HL-60 (cell line): ENCODE data around the gene CDCA5.
A peak's percentile ranks its signal among the peaks of the same experiment; 100 is the strongest.

ENCODE experiments used
- DNase-seq, 2 experiments: peaks; one replicate each; pipeline ENCODE4 v3.0.0-alpha.2; 2010 to 2020; ENCODE audit warnings: low read depth in 1 of 2, low spot score in 1 of 2
- H3K27ac ChIP-seq: fragments of 250-450 bp; sonication (Bioruptor Pico); replicated peaks from 2 replicates; pipeline ENCODE4 v1.5.1; 2020; ENCODE audit warnings: mild to moderate bottlenecking, moderate library complexity
- H3K27me3 ChIP-seq: fragments of 250-450 bp; sonication (Bioruptor Pico); 2 replicates; pipeline ENCODE4 v1.5.1; 2021; ENCODE audit warnings: mild to moderate bottlenecking, moderate library complexity; ENCODE audit not compliant: insufficient read depth, poor library complexity, severe bottlenecking
- H3K4me3 ChIP-seq: replicated peaks from 2 replicates; pipeline ENCODE4 v1.5.1; 2011; ENCODE audit warnings: mild to moderate bottlenecking, control low read depth, low read length; ENCODE audit not compliant: insufficient read depth
- GABPA ChIP-seq: IDR thresholded peaks from 2 replicates; pipeline ENCODE4 v1.6.1; 2012; ENCODE audit warnings: low read depth
- POLR2AphosphoS5 ChIP-seq: IDR thresholded peaks from 2 replicates; pipeline ENCODE4 v1.6.1; 2012; ENCODE audit warnings: low read depth
- SPI1 ChIP-seq: IDR thresholded peaks from 2 replicates; pipeline ENCODE4 v1.6.1; 2012; ENCODE audit warnings: low read depth, mild to moderate bottlenecking, borderline replicate concordance
- long read RNA-seq: library from polyadenylated mRNA; unstranded; transcript quantifications from one replicate; pipeline ENCODE4 v2.0.0, GENCODE V29; 2020
- TF ChIP-seq, protein P1 (sequence below): IDR thresholded peaks from one replicate; pipeline ENCODE4 v1.5.1; 2011; ENCODE audit warnings: low read length, control low read depth, inconsistent platforms; ENCODE audit not compliant: insufficient read depth
- TF ChIP-seq, protein P2 (sequence below): IDR thresholded peaks from 2 replicates; pipeline ENCODE4 v1.6.1; 2012; ENCODE audit warnings: low read depth; ENCODE audit not compliant: insufficient replicate concordance

The CDCA5 gene, protein sequence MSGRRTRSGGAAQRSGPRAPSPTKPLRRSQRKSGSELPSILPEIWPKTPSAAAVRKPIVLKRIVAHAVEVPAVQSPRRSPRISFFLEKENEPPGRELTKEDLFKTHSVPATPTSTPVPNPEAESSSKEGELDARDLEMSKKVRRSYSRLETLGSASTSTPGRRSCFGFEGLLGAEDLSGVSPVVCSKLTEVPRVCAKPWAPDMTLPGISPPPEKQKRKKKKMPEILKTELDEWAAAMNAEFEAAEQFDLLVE
- long read RNA-seq, transcript CDCA5-201 (6 exons, 2,587 nt), result major isoform, 1,046 of 1,094 reads
- long read RNA-seq, transcript CDCA5-202 (5 exons, 1,012 nt), result minor isoform, 15 of 1,094 reads
- long read RNA-seq, transcript CDCA5-204 (5 exons, 1,004 nt), result minor isoform, 6 of 1,094 reads
- long read RNA-seq, partial matches to known transcripts, result 8 of 1,094 reads
- long read RNA-seq, other reads (novel, unspliced or antisense), result 18 of 1,094 reads

DNA sequence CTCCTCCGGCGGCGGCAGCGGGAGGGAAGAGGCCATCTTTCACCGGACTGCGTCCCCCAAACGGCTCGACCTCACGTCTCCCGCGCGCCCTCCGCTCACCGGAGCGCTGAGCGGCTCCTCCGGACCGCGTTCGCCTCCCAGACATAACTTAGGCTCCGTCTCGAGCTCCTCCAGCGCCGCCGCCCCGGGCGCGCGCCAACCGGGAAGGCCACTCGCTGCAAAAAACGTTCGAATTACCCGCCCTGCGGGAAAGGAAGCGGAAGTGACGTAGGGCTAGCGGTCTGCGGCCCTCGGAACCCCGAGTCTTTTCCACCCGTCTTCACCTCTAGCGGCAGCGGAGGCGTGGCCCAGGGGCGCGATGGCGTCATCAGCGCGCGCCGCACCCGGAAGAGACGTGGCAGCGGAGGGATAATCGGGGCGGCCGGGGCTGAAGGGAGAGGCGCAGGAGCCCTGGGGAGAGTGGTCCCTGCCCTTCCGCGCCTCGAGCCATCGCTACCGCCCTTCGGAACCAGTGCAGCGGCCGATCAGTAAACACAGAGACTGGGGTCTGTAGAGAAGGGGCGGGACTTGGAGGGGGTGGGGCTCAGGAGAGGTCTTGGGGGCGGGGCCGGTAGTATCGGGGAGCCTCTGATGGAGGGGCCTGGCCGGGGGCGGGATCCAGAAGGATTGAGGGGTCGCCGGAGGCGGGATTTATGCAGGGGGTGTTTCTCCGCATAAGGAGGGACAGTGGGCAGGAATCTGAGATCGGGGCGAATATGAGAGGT lies at the start of gene CDCA5, which contains the start of gene ZFPL1:
Gene CDCA5, minus strand, starts transcription at position 207 of the 764 bp plus-strand sequence. Its CDS starts 62 bp downstream, at position 145.
Gene ZFPL1, plus strand, starts transcription at position 389 of the 764 bp plus-strand sequence. CDS start 477 bp downstream, outside the sequence.
- peak within 1 kb of the TSS; percentile 97 for H3K27ac ChIP-seq
- no peaks in the 10 kb centered on the region for H3K27me3 ChIP-seq
- TF ChIP-seq GABPA (peak; percentile 93), SPI1 (peak; percentile 66; the same call in 1 of the 2 replicates), POLR2AphosphoS5 (peak; percentile 89)
- TF ChIP-seq, protein P1, sequence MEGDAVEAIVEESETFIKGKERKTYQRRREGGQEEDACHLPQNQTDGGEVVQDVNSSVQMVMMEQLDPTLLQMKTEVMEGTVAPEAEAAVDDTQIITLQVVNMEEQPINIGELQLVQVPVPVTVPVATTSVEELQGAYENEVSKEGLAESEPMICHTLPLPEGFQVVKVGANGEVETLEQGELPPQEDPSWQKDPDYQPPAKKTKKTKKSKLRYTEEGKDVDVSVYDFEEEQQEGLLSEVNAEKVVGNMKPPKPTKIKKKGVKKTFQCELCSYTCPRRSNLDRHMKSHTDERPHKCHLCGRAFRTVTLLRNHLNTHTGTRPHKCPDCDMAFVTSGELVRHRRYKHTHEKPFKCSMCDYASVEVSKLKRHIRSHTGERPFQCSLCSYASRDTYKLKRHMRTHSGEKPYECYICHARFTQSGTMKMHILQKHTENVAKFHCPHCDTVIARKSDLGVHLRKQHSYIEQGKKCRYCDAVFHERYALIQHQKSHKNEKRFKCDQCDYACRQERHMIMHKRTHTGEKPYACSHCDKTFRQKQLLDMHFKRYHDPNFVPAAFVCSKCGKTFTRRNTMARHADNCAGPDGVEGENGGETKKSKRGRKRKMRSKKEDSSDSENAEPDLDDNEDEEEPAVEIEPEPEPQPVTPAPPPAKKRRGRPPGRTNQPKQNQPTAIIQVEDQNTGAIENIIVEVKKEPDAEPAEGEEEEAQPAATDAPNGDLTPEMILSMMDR, result no peak
- TF ChIP-seq, protein P2, sequence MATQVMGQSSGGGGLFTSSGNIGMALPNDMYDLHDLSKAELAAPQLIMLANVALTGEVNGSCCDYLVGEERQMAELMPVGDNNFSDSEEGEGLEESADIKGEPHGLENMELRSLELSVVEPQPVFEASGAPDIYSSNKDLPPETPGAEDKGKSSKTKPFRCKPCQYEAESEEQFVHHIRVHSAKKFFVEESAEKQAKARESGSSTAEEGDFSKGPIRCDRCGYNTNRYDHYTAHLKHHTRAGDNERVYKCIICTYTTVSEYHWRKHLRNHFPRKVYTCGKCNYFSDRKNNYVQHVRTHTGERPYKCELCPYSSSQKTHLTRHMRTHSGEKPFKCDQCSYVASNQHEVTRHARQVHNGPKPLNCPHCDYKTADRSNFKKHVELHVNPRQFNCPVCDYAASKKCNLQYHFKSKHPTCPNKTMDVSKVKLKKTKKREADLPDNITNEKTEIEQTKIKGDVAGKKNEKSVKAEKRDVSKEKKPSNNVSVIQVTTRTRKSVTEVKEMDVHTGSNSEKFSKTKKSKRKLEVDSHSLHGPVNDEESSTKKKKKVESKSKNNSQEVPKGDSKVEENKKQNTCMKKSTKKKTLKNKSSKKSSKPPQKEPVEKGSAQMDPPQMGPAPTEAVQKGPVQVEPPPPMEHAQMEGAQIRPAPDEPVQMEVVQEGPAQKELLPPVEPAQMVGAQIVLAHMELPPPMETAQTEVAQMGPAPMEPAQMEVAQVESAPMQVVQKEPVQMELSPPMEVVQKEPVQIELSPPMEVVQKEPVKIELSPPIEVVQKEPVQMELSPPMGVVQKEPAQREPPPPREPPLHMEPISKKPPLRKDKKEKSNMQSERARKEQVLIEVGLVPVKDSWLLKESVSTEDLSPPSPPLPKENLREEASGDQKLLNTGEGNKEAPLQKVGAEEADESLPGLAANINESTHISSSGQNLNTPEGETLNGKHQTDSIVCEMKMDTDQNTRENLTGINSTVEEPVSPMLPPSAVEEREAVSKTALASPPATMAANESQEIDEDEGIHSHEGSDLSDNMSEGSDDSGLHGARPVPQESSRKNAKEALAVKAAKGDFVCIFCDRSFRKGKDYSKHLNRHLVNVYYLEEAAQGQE, result no peak
- DNase-seq, result peak; percentile 95
- peak within 1 kb of the TSS; percentile 90 for H3K4me3 ChIP-seq

DNA sequence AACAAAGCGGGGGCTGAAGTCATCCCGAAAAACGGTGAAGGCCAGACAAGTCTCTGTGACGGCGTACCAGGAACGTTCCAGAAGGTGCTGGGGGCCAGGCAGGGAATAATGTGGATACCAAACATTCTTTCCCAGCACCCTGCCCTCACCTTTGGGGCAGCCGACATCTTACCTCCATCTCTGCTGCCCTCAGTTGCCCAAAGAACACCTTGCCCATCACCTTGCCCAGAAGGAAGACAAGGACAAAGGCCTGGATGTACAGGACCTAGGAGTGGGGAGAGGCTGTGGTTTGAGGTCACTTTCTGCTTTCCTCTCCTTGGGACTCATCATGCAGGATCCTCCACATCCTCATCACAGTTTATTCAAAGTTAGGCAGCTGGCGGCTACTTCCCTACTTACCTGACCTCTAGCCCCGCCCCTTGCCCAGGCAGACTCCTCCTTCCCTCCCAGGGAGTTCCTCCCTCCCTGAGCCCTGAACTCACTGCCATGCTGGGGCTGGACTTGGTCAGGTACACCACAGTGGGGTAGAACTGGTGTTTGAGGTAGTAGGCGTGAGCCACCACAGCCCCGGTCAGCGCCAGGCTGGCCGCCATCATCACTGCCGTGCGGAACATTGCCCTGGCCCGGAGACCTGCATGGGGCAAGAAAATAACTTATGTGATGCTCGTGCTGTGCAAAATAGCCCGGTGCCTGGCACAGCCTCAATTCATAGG lies 49.3 kb upstream of the CDCA5 start:
- H3K27ac ChIP-seq, result peak overlapping the region; percentile 99
- peak overlapping the region; percentile 97 for H3K4me3 ChIP-seq
- no peaks in the 10 kb centered on the region for H3K27me3 ChIP-seq
- peak; percentile 83 to 91 for DNase-seq
- no peak; the same call in 1 of the 2 replicates for TF ChIP-seq POLR2AphosphoS5
- TF ChIP-seq, protein P2, result no peak
- TF ChIP-seq GABPA, result no peak
- peak; percentile 76 for TF ChIP-seq SPI1
- TF ChIP-seq, protein P1, result no peak

DNA sequence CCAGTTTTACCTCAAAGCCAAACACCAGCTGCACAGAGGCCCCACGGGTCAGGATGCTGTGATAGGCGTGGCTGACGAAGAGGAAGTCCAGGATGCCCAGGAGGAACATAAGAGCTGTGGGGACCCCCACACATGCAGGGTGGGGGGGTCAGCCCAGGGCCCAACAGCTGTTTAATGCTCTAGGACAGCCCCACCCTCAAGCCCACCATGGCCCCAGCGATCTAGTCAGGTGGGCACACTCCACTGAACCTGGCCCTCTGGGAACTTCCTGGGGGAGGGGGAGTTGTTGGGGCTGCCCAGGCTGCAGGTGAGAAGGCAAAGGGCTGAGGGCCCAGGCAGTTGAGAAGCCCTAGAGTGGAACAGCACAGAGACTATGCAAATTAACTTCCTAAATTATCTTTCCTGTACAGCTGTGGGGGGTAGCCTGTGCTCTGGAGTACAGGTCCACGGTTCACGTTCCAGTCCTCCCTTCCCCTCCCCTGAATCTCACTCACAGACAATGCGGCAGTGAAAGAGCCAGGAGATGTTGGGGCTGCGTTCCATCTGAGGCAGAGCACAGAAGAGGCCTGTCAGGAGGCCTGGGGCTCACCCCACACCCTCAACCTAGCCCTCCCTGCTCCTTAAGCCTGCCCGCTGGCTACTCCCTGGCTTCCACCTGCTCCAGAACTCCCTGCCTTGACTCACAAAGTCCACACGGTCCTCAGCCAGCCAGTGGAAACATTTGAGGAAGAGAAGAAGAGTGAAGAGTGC lies 48.6 kb upstream of the CDCA5 start:
- Histone ChIP-seq H3K27ac (peak overlapping the region; percentile 23; the same call in 1 of the 2 replicates), H3K27me3 (no peaks in the 10 kb centered on the region), H3K4me3 (no peak overlapping the region)
- TF ChIP-seq SPI1, result 0 out of 2 replicates have a peak, but pooled peaks have one; percentile 2
- no peak for TF ChIP-seq GABPA
- DNase-seq, result no peak
